GM18907 (cell line): ENCODE results near the gene FAM9C.
"Not testable (repeated sequence)": the region's sequence is repeated elsewhere in the genome, so short reads cannot be mapped to it uniquely, and the experiment has no call there.

Experiments used
- ATAC-seq: cut with Tn5 transposase; IDR thresholded peaks from one replicate; pipeline ENCODE4 v1.9.1; 2021; ENCODE audit warnings: mild to moderate bottlenecking, moderate library complexity; ENCODE audit not compliant: unreplicated experiment

The FAM9C gene

GRCh38 chrX:13076176-13076961, 31.9 kb upstream of the FAM9C start:
- ATAC-seq, result peak; percentile 56

GRCh38 chrX:13074297-13075262, 30.2 kb upstream of the FAM9C start:
- ATAC-seq, result peak; percentile 84

GRCh38 chrX:13069771-13070416, 25.5 kb upstream of the FAM9C start:
- no peak for ATAC-seq

DNA sequence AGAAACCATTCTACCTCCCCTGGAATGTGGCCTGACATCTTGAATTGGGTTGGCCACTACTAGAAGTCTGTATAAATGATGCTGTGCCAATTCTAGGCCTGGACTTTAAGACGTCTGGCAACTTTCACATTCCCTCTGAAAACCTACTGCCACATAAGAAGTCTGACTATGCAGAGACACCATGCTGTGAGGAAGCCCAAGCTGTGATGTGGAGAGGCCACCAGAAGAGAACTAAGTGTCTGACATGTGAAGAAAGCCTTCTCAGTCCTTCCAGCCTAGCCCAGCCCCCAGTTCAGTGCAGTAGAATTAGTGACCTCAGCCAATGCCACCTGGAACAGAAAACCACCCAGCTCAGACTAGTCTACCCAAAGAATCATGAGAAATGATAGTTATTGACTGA, 24.2 kb upstream of the FAM9C start:
- no peak for ATAC-seq

DNA sequence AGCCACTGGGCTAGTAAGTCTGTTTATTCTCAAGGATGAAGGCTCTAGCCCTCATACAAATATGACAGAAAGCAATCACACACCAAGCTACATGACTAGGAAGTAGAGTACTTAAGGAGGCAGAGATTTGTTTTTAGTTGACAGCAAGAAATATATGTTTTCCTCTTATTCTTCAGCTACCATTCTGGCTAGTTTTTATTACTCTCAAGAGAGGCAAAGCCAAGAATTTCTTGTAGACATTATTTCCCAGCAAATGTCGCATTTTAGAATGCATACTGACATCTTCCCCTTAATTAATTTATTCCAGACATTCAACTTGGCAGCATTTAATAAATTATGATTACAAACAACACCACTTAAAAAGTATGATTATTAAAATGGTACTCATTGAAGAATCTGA, 23.4 kb upstream of the FAM9C start:
- no peak for ATAC-seq

- no peak for ATAC-seq
Observed at GRCh38 chrX:13066391-13066790, 22.0 kb upstream of the FAM9C start.

GRCh38 chrX:13064599-13065143, 20.3 kb upstream of the FAM9C start:
- no peak for ATAC-seq

GRCh38 chrX:13063124-13063523, 18.7 kb upstream of the FAM9C start:
- ATAC-seq, result not testable (repeated sequence)

- ATAC-seq, result not testable (repeated sequence)
Observed at GRCh38 chrX:13062331-13062730, 17.9 kb upstream of the FAM9C start.

DNA sequence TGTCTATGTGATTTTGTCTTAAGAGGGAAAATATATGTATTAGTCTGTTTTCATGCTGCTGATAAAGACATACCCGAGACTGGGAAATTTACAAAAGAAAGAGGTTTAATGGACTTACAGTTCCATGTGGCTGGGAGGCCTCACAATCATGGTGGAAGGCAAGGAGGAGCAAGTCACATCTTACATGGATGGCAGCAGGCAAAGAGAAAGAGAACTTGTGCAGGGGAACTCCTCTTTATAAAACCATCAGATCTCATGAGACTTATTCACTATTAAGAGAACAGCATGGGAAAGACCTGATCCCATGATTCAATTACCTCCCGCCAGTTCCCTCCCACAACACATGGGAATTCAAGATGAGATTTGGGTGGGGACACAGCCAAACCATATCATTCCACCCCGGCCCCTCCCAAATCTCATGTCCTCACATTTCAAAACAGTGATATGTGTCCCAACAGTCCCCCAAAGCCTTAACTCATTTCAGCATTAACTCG, 16.8 kb upstream of the FAM9C start:
- not testable (repeated sequence) for ATAC-seq

DNA sequence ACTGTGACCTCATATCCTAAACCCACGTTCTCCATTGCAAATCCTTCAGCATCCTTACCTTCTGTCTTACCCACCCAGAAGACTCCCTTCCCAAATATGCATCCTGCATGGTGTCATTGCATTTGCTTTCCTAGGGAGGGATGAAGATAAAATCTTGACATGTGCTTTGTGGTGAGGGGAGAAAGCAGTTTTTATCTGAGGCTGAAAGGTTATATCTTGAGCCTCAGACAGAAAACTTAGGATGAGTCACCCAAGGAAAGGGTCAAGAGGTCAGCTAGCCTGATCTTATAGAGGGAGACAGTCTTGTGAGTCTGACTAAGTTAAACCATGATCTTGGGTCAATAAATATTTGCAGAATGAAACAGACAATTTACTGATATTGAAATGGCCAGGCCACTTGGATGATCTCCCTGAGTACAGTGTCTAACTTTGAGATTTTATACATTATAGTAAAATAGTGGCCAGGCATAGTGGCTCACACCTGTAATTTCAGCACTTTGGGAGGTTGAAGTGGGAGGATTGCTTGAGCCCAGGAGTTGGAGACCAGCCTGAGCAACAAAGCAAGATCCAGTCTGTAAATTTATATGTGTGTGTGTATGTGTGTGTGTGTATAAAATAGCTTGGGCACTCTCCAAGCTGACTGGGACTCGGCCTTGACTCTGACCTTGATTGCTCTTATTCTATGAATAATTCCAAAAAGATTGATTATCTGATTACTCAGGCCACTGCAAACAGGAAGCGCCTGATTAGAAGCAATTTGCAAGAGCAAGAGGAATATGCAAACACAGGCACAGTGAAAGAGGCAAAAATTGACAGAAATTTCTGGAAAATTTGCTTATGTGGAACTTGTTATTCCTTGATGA, 15.4 kb upstream of the FAM9C start:
- ATAC-seq, result no peak

GRCh38 chrX:13055486-13055885, 11.1 kb upstream of the FAM9C start:
- no peak for ATAC-seq

GRCh38 chrX:13053171-13053570, 8.8 kb upstream of the FAM9C start:
- no peak for ATAC-seq

GRCh38 chrX:13051529-13052172, 7.2 kb upstream of the FAM9C start:
- ATAC-seq, result peak; percentile 75

DNA sequence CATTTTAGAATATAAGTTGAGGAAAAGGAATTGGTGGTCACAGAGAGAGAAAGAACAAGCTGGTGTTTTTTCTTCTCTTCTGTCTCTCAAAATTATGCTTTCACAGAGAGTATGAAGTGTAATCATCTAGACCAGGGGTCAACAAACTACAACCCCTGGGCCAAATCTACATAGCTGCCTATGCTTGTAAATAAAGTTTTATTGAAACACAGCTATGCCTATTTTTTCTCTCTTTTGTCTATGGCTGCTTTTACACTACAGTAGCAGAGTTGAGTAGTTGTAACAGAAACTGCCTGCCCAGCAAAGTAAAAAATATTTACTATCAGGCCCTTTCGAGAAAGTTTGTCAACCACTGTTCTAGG, 6.7 kb upstream of the FAM9C start:
- no peak for ATAC-seq

- no peak for ATAC-seq
Observed at GRCh38 chrX:13050151-13050550, 5.7 kb upstream of the FAM9C start.

GRCh38 chrX:13048280-13048679, 3.9 kb upstream of the FAM9C start:
- no peak for ATAC-seq

DNA sequence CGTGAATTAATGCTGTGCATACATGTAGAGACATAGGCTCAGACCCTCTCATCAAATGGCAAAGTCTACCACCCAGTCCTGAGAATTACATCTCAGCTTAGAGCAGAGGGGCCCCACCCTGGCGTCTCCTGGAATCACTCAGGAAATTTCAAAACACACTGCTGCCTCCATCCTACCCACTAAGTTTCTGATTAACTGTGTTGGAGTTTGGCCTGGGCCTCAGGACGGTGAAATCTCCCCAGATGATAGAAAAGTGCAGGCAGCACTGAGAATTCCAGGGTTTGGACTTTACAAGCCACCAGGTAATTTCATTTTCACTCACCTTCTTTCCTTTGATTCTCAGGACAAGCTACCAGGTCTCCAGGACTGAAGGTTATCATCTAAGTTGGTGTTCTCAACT, 3.3 kb upstream of the FAM9C start:
- no peak for ATAC-seq

DNA sequence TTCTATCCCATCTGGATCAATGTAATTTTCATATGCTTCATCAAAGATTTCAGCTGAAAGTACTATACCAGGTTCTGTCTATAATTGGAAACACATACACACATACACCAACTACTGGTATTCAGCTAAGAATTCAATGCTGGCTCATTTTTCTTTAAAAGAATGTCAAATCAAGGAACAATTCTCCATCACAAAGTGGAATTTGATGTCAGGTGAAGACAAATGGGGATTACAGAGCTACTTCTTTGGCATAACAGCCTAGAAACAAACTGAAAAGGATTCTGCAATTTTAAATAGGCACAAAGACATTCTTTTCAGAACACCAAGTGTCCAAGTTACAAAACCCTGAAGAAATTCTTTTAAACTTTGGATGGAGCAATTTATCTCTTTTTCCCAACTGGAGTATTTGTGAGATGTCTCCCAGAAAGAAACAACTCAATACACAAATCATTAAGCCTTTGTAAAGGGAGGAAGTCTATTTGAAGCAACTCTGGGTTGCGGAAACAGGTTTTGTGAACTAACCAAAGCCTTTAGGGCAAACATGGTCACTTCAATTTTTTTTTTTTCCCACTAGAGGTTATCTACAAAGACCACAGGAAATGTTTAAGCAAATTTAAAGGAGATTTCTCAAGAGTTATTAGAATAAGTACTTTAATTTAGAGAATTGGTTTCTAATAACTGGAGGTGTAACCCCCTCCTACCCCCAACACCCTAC, 1.9 kb upstream of the FAM9C start:
- peak; percentile 67 for ATAC-seq
